H9 (cell line): Measurements from ENCODE around the gene STK24. TPM values are rescaled to one million over a fixed set of nuclear protein-coding genes. Genes with fewer than 3 reads are reported as not detected.

Experiments used
- DNase-seq: peaks from one replicate; pipeline ENCODE4 v3.0.0-alpha.2; 2017
- H2AFZ ChIP-seq: one replicate; pipeline ENCODE4 v1.6.1; 2013; ENCODE audit warnings: mild to moderate bottlenecking, low read length, control low read depth, moderate library complexity
- H2AK5ac ChIP-seq: 2 replicates; pipeline ENCODE4 v1.6.1; 2013; ENCODE audit warnings: low read length, control low read depth, mixed read lengths; ENCODE audit not compliant: insufficient read length
- H2BK120ac ChIP-seq: one replicate; pipeline ENCODE4 v1.6.1; 2013; ENCODE audit warnings: low read depth, mild to moderate bottlenecking, low read length, control low read depth, inconsistent platforms; ENCODE audit not compliant: poor library complexity, severe bottlenecking
- H2BK12ac ChIP-seq: 2 replicates; pipeline ENCODE4 v1.6.1; 2013; ENCODE audit warnings: low read length, control low read depth, mixed read lengths, low read depth; ENCODE audit not compliant: insufficient read length
- H2BK15ac ChIP-seq: 2 replicates; pipeline ENCODE4 v1.6.1; 2013; ENCODE audit warnings: low read depth, low read length, control low read depth
- H2BK20ac ChIP-seq: one replicate; pipeline ENCODE4 v1.6.1; 2013; ENCODE audit warnings: low read depth, mild to moderate bottlenecking, low read length, control low read depth, inconsistent platforms; ENCODE audit not compliant: poor library complexity, severe bottlenecking
- H2BK5ac ChIP-seq: 2 replicates; pipeline ENCODE4 v1.6.1; 2013; ENCODE audit warnings: low read length, control low read depth, mixed read lengths; ENCODE audit not compliant: insufficient read length
- H3K14ac ChIP-seq: 2 replicates; pipeline ENCODE4 v1.6.1; 2013; ENCODE audit warnings: low read length, control low read depth; ENCODE audit not compliant: insufficient read depth
- H3K18ac ChIP-seq: 2 replicates; pipeline ENCODE4 v1.6.1; 2013; ENCODE audit warnings: low read depth, mild to moderate bottlenecking, mixed read lengths, low read length, control low read depth; ENCODE audit not compliant: insufficient read length
- H3K23ac ChIP-seq: 2 replicates; pipeline ENCODE4 v1.6.1; 2013; ENCODE audit warnings: low read length, control low read depth, mixed read lengths, low read depth; ENCODE audit not compliant: insufficient read length
- H3K23me2 ChIP-seq: 2 replicates; pipeline ENCODE4 v1.6.1; 2013; ENCODE audit warnings: low read depth, mild to moderate bottlenecking, mixed read lengths, low read length, control low read depth; ENCODE audit not compliant: insufficient read length, poor library complexity, severe bottlenecking
- H3K27ac ChIP-seq: 2 replicates; pipeline ENCODE4 v1.5.1; 2013; ENCODE audit warnings: low read length, control low read depth, mixed read lengths, low read depth; ENCODE audit not compliant: insufficient read length
- H3K27me3 ChIP-seq: 2 replicates; pipeline ENCODE4 v1.6.1; 2013; ENCODE audit warnings: low read length, control low read depth, inconsistent platforms; ENCODE audit not compliant: insufficient read depth
- H3K4ac ChIP-seq: 2 replicates; pipeline ENCODE4 v1.6.1; 2013; ENCODE audit warnings: low read depth, mild to moderate bottlenecking, control low read depth, inconsistent platforms, low read length, moderate library complexity
- H3K4me1 ChIP-seq: 2 replicates; pipeline ENCODE4 v1.6.1; 2013; ENCODE audit warnings: low read length, control low read depth, inconsistent platforms; ENCODE audit not compliant: insufficient read depth
- H3K4me2 ChIP-seq: 2 replicates; pipeline ENCODE4 v1.6.1; 2013; ENCODE audit warnings: low read length, control low read depth, mixed read lengths; ENCODE audit not compliant: insufficient read length, insufficient read depth
- H3K56ac ChIP-seq: 2 replicates; pipeline ENCODE4 v1.6.1; 2013; ENCODE audit warnings: low read depth, mild to moderate bottlenecking, mixed read lengths, low read length, control low read depth; ENCODE audit not compliant: insufficient read length
- H3K79me1 ChIP-seq: 2 replicates; pipeline ENCODE4 v1.6.1; 2013; ENCODE audit warnings: low read depth, mild to moderate bottlenecking, moderate library complexity, low read length, control low read depth, inconsistent platforms; ENCODE audit not compliant: insufficient read depth, poor library complexity, severe bottlenecking
- H3K79me2 ChIP-seq: 2 replicates; pipeline ENCODE4 v1.6.1; 2013; ENCODE audit warnings: low read length, control low read depth, inconsistent platforms; ENCODE audit not compliant: insufficient read depth
- H3K9ac ChIP-seq: 2 replicates; pipeline ENCODE4 v1.6.1; 2013; ENCODE audit warnings: low read length, control low read depth, mixed read lengths; ENCODE audit not compliant: insufficient read length; ENCODE audit errors: extremely low read depth
- H3K9me3 ChIP-seq: one replicate; pipeline ENCODE4 v1.6.1; 2013; ENCODE audit warnings: low read depth, low read length, inconsistent platforms; ENCODE audit not compliant: control insufficient read depth
- H3T11ph ChIP-seq: one replicate; pipeline ENCODE4 v1.6.1; 2013; ENCODE audit warnings: mild to moderate bottlenecking, low read length, control low read depth, inconsistent platforms
- H4K20me1 ChIP-seq: one replicate; pipeline ENCODE4 v1.6.1; 2013; ENCODE audit not compliant: control insufficient read depth, insufficient read length, insufficient read depth
- H4K5ac ChIP-seq: 2 replicates; pipeline ENCODE4 v1.6.1; 2013; ENCODE audit warnings: low read depth, mild to moderate bottlenecking, mixed read lengths, low read length, control low read depth; ENCODE audit not compliant: insufficient read length
- H4K8ac ChIP-seq: replicated peaks from 2 replicates; pipeline ENCODE4 v1.6.1; 2013; ENCODE audit warnings: low read length, control low read depth, mixed read lengths, low read depth; ENCODE audit not compliant: insufficient read length
- H4K91ac ChIP-seq: 2 replicates; pipeline ENCODE4 v1.6.1; 2013; ENCODE audit warnings: low read depth, mild to moderate bottlenecking, moderate library complexity, mixed read lengths, low read length, control low read depth; ENCODE audit not compliant: insufficient read length
- H3K27ac Mint-ChIP-seq, 3 experiments: 2 replicates in 2 of 3; 3 replicates in 1 of 3; pipeline ENCODE4 v1.8.0; 2020 to 2021; ENCODE audit warnings: mixed read lengths in 3 of 3, mild to moderate bottlenecking in 1 of 3, moderate library complexity in 1 of 3
- H3K27me3 Mint-ChIP-seq: 2 replicates; pipeline ENCODE4 v1.8.0; 2021; ENCODE audit warnings: low read depth, mild to moderate bottlenecking, moderate library complexity, mixed read lengths
- H3K36me3 Mint-ChIP-seq, 3 experiments: 2 replicates in 2 of 3; 3 replicates in 1 of 3; pipeline ENCODE4 v1.8.0; 2020 to 2021; ENCODE audit warnings: low read depth in 3 of 3, mixed read lengths in 3 of 3; ENCODE audit not compliant: insufficient read depth in 1 of 3
- H3K4me1 Mint-ChIP-seq, 2 experiments: 2 replicates each; pipeline ENCODE4 v1.8.0; 2020; ENCODE audit warnings: mixed read lengths in 2 of 2
- H3K4me3 Mint-ChIP-seq, 2 experiments: 2 replicates in 1 of 2; 3 replicates in 1 of 2; pipeline ENCODE4 v1.8.0; 2020 to 2021; ENCODE audit warnings: mild to moderate bottlenecking in 2 of 2, mixed read lengths in 2 of 2, moderate library complexity in 1 of 2
- H3K9me3 Mint-ChIP-seq, 2 experiments: 2 replicates in 1 of 2; 3 replicates in 1 of 2; pipeline ENCODE4 v1.8.0; 2020; ENCODE audit warnings: mild to moderate bottlenecking in 2 of 2, mixed read lengths in 2 of 2, moderate library complexity in 1 of 2
- CTCF ChIP-seq: fragments of 200-600 bp; sonication (generic); conservative IDR thresholded peaks from 3 replicates; pipeline ENCODE4 v1.8.0; 2021; ENCODE audit warnings: antibody characterized with exemption, mild to moderate bottlenecking
- WGBS: extraction: QIAGEN DNeasy Blood & Tissue Kit; methylation state at CpG from one replicate; pipeline ENCODE4 v1.1.7; 2013; ENCODE audit warnings: missing lambda C conversion rate, low lambda C conversion rate, mixed read lengths; ENCODE audit not compliant: insufficient read length; ENCODE audit errors: extremely low coverage; 5-methylcytosine and 5-hydroxymethylcytosine counted together
- total RNA-seq: library from RNA; stranded (reverse); gene quantifications from 2 replicates; pipeline ENCODE4 v1.2.1, GENCODE V29; 2021

STK24 gene
- total RNA-seq, 1 experiment from 2014 or later = 134 TPM

GRCh38 chr13:98599502-98600328, 22.8 kb upstream of the STK24 start:
- Mint-ChIP-seq H3K4me3 (no peak overlapping the region), H3K27ac (no peak overlapping the region; a peak in 2 of 7 replicates), H3K27me3 (no peaks in the 10 kb centered on the region), H3K4me1 (peaks cover 5 to 8% of the 10 kb centered on the region in 2 experiments), H3K36me3 (no peaks in the 10 kb centered on the region), H3K9me3 (no peaks in the 10 kb centered on the region; a peak in 1 of 5 replicates)
- Histone ChIP-seq H3K4me1 (no peaks in the 10 kb centered on the region), H3K23ac (no peak overlapping the region), H2BK15ac (no peak overlapping the region), H2BK120ac (no peak overlapping the region), H2BK20ac (no peak overlapping the region), H2AFZ (no peak overlapping the region), H3K79me1 (no peaks in the 10 kb centered on the region), H4K5ac (no peak overlapping the region), H3T11ph (no peak overlapping the region), H3K27ac (no peak overlapping the region), H4K8ac (no peak overlapping the region), H3K9me3 (no peaks in the 10 kb centered on the region), H2AK5ac (no peak overlapping the region), H3K56ac (no peak overlapping the region), H3K4me2 (no peak overlapping the region), H4K20me1 (no peaks in the 10 kb centered on the region), H3K23me2 (no peaks in the 10 kb centered on the region), H3K79me2 (no peaks in the 10 kb centered on the region), H3K4ac (no peak overlapping the region), H2BK5ac (no peak overlapping the region), H3K9ac (no peak overlapping the region), H3K18ac (no peak overlapping the region), H3K27me3 (no peaks in the 10 kb centered on the region), H2BK12ac (no peak overlapping the region), H3K14ac (no peak overlapping the region), H4K91ac (no peak overlapping the region)
- no peak for TF ChIP-seq CTCF
- DNase-seq = peak; percentile 38
- WGBS = no CpG with 5 or more reads among the region's 2 CpGs
